GM19452 (cell line): ENCODE measurements around the gene CCDC187.

Source experiments
- ATAC-seq: cut with Tn5 transposase; IDR thresholded peaks from one replicate; pipeline ENCODE4 v1.9.1; 2021; ENCODE audit not compliant: unreplicated experiment

The CCDC187 gene

GRCh38 chr9:136339958-136340310, 36.0 kb upstream of the CCDC187 start:
- no peak for ATAC-seq

GRCh38 chr9:136339173-136339957, 35.5 kb upstream of the CCDC187 start:
- no peak for ATAC-seq

GRCh38 chr9:136338511-136338910, 34.6 kb upstream of the CCDC187 start:
- no peak for ATAC-seq

- no peak for ATAC-seq
Observed at GRCh38 chr9:136337416-136338395, 33.8 kb upstream of the CCDC187 start.

- no peak for ATAC-seq
Observed at GRCh38 chr9:136336881-136337280, 33.0 kb upstream of the CCDC187 start.

GRCh38 chr9:136336156-136336870, 32.4 kb upstream of the CCDC187 start:
- no peak for ATAC-seq

- no peak for ATAC-seq
Observed at GRCh38 chr9:136335296-136336155, 31.6 kb upstream of the CCDC187 start.

- ATAC-seq = no peak
Observed at GRCh38 chr9:136334541-136334940, 30.6 kb upstream of the CCDC187 start.

- ATAC-seq = no peak
Observed at GRCh38 chr9:136333486-136333885, 29.6 kb upstream of the CCDC187 start.

- ATAC-seq = no peak
Observed at GRCh38 chr9:136333045-136333444, 29.2 kb upstream of the CCDC187 start.

GRCh38 chr9:136332482-136332983, 28.6 kb upstream of the CCDC187 start:
- no peak for ATAC-seq

GRCh38 chr9:136331556-136332481, 27.9 kb upstream of the CCDC187 start:
- ATAC-seq = no peak

GRCh38 chr9:136331030-136331429, 27.1 kb upstream of the CCDC187 start:
- no peak for ATAC-seq

GRCh38 chr9:136330406-136330990, 26.6 kb upstream of the CCDC187 start:
- no peak for ATAC-seq

- no peak for ATAC-seq
Observed at GRCh38 chr9:136329636-136330405, 25.9 kb upstream of the CCDC187 start.

GRCh38 chr9:136329211-136329627, 25.3 kb upstream of the CCDC187 start:
- ATAC-seq = no peak

- no peak for ATAC-seq
Observed at GRCh38 chr9:136328622-136329041, 24.7 kb upstream of the CCDC187 start.
